Measurements from ENCODE around the gene TCF25.

DNA sequence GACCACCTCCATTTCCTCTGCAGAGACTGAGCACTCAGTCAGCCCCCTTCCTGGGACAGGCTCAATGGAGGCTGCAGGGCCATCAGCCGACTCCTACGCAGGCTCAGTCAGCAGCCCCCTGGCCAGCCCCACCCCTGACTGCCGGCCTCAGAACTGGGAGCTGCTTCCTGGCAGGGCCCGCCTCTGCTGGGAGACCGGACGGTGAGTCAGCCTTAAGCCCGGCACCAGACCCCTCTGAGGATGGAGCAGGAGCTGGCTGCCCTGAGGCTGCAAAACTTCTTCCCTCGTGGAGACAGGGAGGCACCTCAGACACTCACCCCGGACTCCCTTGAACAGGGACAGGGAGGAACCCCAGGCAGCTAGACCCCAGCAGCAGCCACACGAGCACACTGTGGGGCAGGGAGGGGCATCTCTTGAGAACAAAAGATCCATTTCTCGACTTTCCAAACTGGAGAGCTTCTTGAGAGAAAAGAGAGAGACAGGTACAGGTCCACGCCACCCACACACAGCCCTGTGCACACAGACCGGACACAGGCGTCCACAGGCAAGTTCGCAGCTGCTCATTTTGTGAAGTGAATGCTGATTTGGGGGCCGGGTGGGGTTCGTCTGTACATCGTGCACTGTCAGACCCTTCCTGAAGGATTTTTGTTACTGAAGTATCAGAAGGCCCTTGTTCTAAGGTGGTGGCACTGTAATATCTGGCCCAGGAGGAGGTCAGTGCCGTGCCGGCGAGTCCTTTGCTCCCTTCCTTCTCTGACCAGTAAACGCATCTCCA lies 48.5 kb downstream of the TCF25 start:
- TF ChIP-seq, protein P1, sequence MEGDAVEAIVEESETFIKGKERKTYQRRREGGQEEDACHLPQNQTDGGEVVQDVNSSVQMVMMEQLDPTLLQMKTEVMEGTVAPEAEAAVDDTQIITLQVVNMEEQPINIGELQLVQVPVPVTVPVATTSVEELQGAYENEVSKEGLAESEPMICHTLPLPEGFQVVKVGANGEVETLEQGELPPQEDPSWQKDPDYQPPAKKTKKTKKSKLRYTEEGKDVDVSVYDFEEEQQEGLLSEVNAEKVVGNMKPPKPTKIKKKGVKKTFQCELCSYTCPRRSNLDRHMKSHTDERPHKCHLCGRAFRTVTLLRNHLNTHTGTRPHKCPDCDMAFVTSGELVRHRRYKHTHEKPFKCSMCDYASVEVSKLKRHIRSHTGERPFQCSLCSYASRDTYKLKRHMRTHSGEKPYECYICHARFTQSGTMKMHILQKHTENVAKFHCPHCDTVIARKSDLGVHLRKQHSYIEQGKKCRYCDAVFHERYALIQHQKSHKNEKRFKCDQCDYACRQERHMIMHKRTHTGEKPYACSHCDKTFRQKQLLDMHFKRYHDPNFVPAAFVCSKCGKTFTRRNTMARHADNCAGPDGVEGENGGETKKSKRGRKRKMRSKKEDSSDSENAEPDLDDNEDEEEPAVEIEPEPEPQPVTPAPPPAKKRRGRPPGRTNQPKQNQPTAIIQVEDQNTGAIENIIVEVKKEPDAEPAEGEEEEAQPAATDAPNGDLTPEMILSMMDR (IDR thresholded peaks at IDR 0.05; ENCODE audit: poor library complexity) = no peak
- no peak for TF ChIP-seq EZH2 (IDR thresholded peaks at IDR 0.05; ENCODE audit: borderline replicate concordance)

Measured in hepatocyte (in vitro differentiated cells).